Skin epidermis (tissue), 12 donors: ENCODE data around the gene RAVER1.
"Not testable (repeated sequence)": the region's sequence is repeated elsewhere in the genome, so short reads cannot be mapped to it uniquely, and the experiment has no call there.

Experiments used
- H3K27ac ChIP-seq, 21 experiments: fragments of 200-600 bp; sonication (generic) in 11 of 21; one replicate each; pipeline ENCODE4 v1.5.0; 2020; ENCODE audit warnings: mild to moderate bottlenecking in 3 of 21, inconsistent platforms in 2 of 21, moderate library complexity in 2 of 21
- H3K4me3 ChIP-seq, 7 experiments: fragments of 200-600 bp; sonication (generic) in 2 of 7; one replicate each; pipeline ENCODE4 v1.5.0; 2020; ENCODE audit warnings: inconsistent platforms in 2 of 7, mild to moderate bottlenecking in 2 of 7, moderate library complexity in 1 of 7

Gene RAVER1

GRCh38 chr19:10352764-10353671 lies 19.7 kb upstream of the RAVER1 start:
- no peak overlapping the region for H3K4me3 ChIP-seq
- no peak overlapping the region for H3K27ac ChIP-seq

GRCh38 chr19:10346509-10346908 lies 13.2 kb upstream of the RAVER1 start:
- Histone ChIP-seq H3K27ac (peak overlapping the region in 6 of 21 experiments; percentile 2 to 40 (median 22)), H3K4me3 (no peak overlapping the region)

- Histone ChIP-seq H3K27ac (no peak overlapping the region), H3K4me3 (no peak overlapping the region)
These were observed 11.5 kb upstream of the RAVER1 start for GRCh38 chr19:10344780-10345179.

GRCh38 chr19:10343495-10343894 lies 10.2 kb upstream of the RAVER1 start:
- Histone ChIP-seq H3K4me3 (no peak overlapping the region), H3K27ac (no peak overlapping the region)

GRCh38 chr19:10339977-10340376 lies 6.6 kb upstream of the RAVER1 start:
- Histone ChIP-seq H3K4me3 (no peak overlapping the region), H3K27ac (peak overlapping the region in 11 of 21 experiments; percentile 36 to 91 (median 71))

GRCh38 chr19:10339380-10339960 lies 6.1 kb upstream of the RAVER1 start, which contains the start of gene ICAM3:
Gene ICAM3, minus strand, starts transcription at chr19:10339624. Its CDS starts 10 bp downstream, at chr19:10339614.
- peak within 1 kb of the TSS in 15 of 21 experiments; percentile 11 to 91 (median 64) for H3K27ac ChIP-seq
- peak within 1 kb of the TSS; percentile 11 to 31 (median 25) for H3K4me3 ChIP-seq

- peak overlapping the region in 15 of 21 experiments; percentile 11 to 91 (median 64) for H3K27ac ChIP-seq
These were observed 5.6 kb upstream of the RAVER1 start for GRCh38 chr19:10338940-10339339.

GRCh38 chr19:10336725-10337124 lies 3.4 kb upstream of the RAVER1 start:
- H3K27ac ChIP-seq, H3K4me3 ChIP-seq: not testable (repeated sequence)

More at GRCh38 chr19:10338940-10339339, 5.6 kb upstream of the RAVER1 start:
- peak overlapping the region; percentile 11 to 31 (median 25) for H3K4me3 ChIP-seq

GRCh38 chr19:10335352-10335985 lies 2.1 kb upstream of the RAVER1 start:
- Histone ChIP-seq H3K4me3 (peak overlapping the region in 2 of 7 experiments; percentile 79 to 86), H3K27ac (peak overlapping the region in 4 of 21 experiments; percentile 11 to 80 (median 20))

- H3K4me3 ChIP-seq: peak overlapping the region; percentile 53 to 86 (median 79)
- peak overlapping the region in 16 of 21 experiments; percentile 6 to 89 (median 46) for H3K27ac ChIP-seq
These were observed 1.4 kb upstream of the RAVER1 start for GRCh38 chr19:10334588-10335351.

GRCh38 chr19:10333758-10334587 lies 644 bp upstream of the RAVER1 start:
- Histone ChIP-seq H3K4me3 (peak overlapping the region; percentile 53 to 86 (median 79)), H3K27ac (peak overlapping the region in 19 of 21 experiments; percentile 22 to 93 (median 55))

- Histone ChIP-seq H3K27ac (peak overlapping the region in 20 of 21 experiments; percentile 63 to 93 (median 82)), H3K4me3 (peak overlapping the region; percentile 53 to 86 (median 79))
These were observed 968 bp downstream of the RAVER1 start for GRCh38 chr19:10332158-10332964.

GRCh38 chr19:10329555-10329954 lies 3.8 kb downstream of the RAVER1 start:
- Histone ChIP-seq H3K4me3 (no peak overlapping the region), H3K27ac (no peak overlapping the region)

GRCh38 chr19:10328558-10329429 lies 4.5 kb downstream of the RAVER1 start:
- H3K27ac ChIP-seq: no peak overlapping the region
- no peak overlapping the region for H3K4me3 ChIP-seq

GRCh38 chr19:10327793-10328192 lies 5.5 kb downstream of the RAVER1 start:
- no peak overlapping the region for H3K27ac ChIP-seq
- H3K4me3 ChIP-seq: no peak overlapping the region

- H3K4me3 ChIP-seq: no peak overlapping the region
These were observed 7.6 kb downstream of the RAVER1 start for GRCh38 chr19:10325732-10326131.

More at GRCh38 chr19:10325732-10326131, 7.6 kb downstream of the RAVER1 start:
- H3K27ac ChIP-seq: no peak overlapping the region
